ENCODE data around the gene NADK2.

- TF ChIP-seq EZH2 (IDR thresholded peaks at IDR 0.05) = no peak
- TF ChIP-seq CTCF (IDR thresholded peaks at IDR 0.05 in 2 of 3, conservative IDR thresholded peaks at IDR 0.05 in 1 of 3; ENCODE audit: borderline replicate concordance in 1 of 3, insufficient read depth in 1 of 3, low read depth in 2 of 3, low read length in 2 of 3) = no peak
- no peak for TF ChIP-seq JUND (IDR thresholded peaks at IDR 0.05)
- no peak for TF ChIP-seq POLR2A (IDR thresholded peaks at IDR 0.05; ENCODE audit: borderline replicate concordance, extremely low read depth, insufficient read depth, insufficient read length)
- no peak for TF ChIP-seq EZH2phosphoT487 (IDR thresholded peaks at IDR 0.05; ENCODE audit: borderline replicate concordance)
These were observed 32.9 kb downstream of the NADK2 start for GRCh38 chr5:36208786-36209185.

Measured in HCT116 (cell line).